ENCODE results near the gene ZFPM1.
"Not testable (repeated sequence)": the region's sequence is repeated elsewhere in the genome, so short reads cannot be mapped to it uniquely, and the experiment has no call there.

ZFPM1 gene

DNA sequence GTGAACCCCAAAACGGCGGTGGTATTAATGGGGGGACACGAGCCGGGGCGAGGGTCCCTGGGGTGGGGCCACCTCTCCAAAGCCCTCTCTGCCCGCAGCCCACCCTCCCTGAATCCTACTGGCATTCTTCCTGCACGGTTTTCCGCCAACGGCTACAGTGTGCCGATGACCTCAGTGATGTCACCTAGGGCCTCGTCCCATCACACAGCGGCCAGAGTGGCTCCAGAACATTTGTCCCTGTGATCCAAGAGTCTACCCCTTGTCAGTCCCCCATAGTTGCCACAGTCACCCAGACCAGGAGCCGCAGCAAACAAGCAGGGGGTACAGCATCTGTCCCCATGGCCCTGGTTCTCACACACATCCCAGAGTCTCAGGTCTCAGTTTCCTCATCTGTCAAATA is 13.9 kb downstream of the ZFPM1 start:
- no peak for TF ChIP-seq ZNF274 (IDR thresholded peaks at IDR 0.05; ENCODE audit: low read depth, low read length)
- H3K4me3 ChIP-seq (ENCODE audit: low read length), result no peak overlapping the region

DNA sequence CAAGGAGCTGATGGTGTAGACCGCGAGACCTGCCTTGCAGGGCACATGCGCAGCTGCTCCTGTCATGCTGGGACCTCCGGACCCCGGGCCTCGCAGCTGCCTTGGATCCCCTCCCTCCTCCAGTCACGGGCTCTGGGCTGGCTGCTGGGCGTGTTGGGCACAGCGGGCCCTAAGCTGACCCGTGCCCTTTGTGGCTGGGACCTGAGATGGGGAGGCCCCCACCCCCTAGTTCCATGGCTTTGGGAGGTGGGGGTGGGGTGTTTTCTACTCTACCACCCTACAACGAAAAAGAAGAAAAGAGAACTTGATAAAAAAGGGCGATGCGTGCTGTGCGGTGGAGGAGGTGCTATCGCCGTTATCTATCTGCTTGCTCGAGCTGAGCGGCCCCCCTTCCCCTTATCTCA is 14.5 kb downstream of the ZFPM1 start:
- no peak for TF ChIP-seq ZNF274 (IDR thresholded peaks at IDR 0.05; ENCODE audit: low read depth, low read length)
- no peak overlapping the region for H3K4me3 ChIP-seq (ENCODE audit: low read length)

DNA sequence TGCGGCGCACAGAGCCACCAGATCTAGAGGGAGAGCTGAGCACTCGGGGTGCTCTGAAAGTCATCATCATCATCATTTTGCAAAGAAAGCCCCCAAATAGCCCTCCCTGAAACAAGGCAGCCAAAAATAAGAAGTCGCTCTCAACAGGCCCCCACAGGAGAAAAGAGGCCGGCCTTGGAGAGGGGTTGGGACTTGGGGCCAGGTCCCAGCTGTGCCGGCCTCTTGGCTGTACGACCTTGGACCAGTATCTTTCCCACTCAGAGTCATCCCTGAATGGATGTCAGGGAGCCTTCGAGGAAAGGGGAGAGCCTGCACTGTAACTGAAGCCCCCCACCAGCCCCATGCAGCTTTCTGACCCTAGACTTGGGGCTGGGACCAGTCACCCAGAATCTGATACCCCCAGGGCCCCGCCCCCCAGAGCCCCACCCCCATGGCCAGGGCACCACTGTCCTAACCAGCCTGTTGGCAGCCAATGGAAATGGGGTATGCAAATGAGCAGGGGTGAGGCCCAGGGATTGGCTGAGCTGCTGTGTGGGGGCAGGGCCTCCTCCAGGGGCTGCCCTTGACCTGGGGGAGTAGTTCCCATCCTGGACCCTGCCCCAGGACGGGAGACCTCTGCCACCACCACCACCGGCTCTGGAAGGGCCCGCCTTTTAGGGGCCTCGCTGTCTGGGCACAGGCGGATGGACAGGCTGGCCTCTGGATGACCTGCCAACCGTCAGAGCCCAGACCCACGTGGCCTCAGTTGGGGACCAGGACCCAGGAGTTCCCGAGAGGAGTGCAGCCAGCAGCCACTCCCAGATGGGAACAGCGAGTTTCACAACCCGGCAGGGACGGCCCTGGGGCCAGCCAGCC is 15.4 kb downstream of the ZFPM1 start:
- no peak for TF ChIP-seq ZNF274 (IDR thresholded peaks at IDR 0.05; ENCODE audit: low read depth, low read length)
- H3K4me3 ChIP-seq (ENCODE audit: low read length), result no peak overlapping the region

DNA sequence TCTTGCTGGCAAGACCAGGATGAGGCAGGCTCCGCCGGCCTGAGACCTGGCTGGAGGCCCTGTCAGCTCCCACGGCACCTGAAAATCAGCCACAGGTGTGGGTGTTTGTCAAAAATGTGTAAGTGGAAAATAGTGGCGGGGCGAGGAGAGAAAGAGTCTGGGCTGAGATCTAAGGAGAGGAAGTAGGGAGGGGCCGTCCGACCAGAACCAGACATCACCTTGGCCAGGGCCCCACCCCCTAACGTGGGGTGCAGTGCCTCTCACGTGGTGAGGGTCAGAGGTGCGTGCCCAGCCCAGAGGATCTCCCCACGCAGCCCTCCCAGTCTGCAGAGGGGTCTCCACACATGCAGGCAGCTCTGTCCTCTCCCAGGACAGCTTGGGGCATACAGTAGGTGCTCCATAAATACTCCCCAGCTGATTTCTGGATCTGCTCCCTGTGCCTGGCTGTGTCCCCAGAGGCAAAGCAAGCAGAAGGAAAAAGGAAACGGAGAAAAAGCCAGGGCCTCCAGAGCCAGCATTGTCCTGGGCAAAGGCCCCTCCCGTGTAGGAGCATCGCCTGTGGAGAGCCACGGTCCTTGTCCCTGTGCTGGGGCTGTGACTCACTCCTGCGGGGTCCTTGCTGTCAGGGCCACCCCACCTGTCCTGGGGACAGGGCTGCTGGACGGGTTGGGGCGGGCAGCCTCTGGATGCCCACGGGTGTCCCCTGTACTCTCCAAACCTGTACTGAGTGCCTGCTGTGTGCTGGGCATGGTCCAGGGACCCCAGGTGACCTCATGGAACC is 16.7 kb downstream of the ZFPM1 start:
- TF ChIP-seq ZNF274 (IDR thresholded peaks at IDR 0.05; ENCODE audit: low read depth, low read length), result no peak
- H3K4me3 ChIP-seq (ENCODE audit: low read length), result no peak overlapping the region

DNA sequence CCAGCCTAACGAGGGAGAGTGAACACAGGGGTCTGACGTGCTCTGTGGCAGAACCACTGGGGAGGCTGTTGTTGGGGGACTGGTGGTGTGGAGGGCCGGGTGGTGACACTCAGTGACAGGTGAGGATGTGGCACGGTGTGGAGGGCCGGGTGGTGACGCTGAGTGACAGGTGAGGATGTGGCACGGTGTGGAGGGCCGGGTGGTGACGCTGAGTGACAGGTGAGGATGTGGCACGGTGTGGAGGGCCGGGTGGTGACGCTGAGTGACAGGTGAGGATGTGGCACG is 17.3 kb downstream of the ZFPM1 start:
- not testable (repeated sequence) for H3K4me3 ChIP-seq (ENCODE audit: low read length)

DNA sequence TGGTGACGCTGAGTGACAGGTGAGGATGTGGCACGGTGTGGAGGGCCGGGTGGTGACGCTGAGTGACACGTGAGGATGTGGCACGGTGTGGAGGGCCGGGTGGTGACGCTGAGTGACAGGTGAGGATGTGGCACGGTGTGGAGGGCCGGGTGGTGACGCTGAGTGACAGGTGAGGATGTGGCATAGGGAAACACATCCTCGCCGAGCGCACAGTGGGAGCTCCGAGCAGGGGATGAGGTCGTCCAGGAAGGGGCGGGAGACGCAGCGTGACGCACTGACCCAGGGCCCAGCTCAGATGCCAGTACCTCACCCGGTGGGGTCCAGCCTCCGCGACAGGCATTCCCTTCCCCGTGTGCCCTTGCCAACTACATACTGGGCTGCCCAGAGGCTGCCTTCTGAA is 17.6 kb downstream of the ZFPM1 start:
- not testable (repeated sequence) for H3K4me3 ChIP-seq (ENCODE audit: low read length)

DNA sequence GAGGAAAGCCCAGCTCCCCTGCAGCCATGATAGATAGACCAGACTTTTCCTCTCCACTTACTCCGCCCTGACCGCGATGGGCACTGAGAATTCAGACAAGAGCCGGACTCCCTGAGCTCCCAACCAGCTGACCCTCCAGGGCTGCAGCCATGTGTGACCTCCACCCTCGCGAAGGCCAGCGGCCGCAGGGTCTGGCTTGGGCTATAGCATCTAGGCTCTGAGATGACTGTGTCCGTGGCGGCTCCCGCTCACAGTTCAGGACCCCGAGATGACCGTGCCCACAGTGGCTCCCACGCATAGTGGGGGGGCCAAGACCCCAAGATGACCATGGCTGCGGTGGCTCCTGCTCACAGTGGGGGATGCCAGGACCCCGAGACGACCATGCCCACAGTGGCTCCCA is 18.0 kb downstream of the ZFPM1 start:
- no peak overlapping the region for H3K4me3 ChIP-seq (ENCODE audit: low read length)
- TF ChIP-seq ZNF274 (IDR thresholded peaks at IDR 0.05; ENCODE audit: low read depth, low read length), result no peak

DNA sequence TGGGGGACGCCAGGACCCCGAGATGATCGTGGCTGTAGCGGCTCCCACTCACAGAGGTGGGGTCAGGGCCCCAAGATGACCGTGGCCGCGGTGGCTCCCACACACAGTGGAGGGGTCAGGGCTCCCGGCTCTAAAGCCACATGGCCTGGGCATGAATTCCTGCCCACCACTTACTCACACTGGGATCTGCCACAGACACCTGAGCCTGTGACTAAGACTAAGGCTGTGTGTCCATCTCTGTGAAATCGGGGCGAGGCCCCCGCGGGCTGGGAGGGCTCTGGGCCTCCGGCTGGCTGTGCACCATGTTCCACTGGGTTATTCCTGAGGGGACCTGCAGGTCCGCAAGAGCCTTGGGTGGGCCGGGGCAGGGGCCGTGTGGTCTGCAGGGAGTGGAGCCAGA is 18.5 kb downstream of the ZFPM1 start:
- TF ChIP-seq ZNF274 (IDR thresholded peaks at IDR 0.05; ENCODE audit: low read depth, low read length), result no peak
- no peak overlapping the region for H3K4me3 ChIP-seq (ENCODE audit: low read length)

DNA sequence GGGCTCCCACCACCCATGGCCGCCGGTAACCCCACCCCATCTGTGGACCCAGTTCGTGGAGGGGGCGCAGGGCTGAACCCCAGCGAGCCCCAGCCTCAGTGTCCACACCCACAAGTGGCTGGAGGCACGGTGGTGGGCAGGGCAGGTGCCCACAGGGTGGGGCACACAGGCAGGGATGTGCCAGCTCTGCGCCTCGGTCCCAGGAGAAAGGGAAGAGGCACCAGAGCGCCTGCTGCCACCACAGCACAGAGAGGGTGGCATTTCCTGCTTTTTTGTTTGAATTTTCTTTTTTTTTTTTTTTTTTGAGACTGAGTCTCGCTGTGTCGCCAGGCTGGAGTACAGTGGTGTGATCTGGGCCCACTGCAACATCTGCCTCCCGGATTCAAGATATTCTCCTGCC is 19.0 kb downstream of the ZFPM1 start:
- TF ChIP-seq ZNF274 (IDR thresholded peaks at IDR 0.05; ENCODE audit: low read depth, low read length), result no peak

DNA sequence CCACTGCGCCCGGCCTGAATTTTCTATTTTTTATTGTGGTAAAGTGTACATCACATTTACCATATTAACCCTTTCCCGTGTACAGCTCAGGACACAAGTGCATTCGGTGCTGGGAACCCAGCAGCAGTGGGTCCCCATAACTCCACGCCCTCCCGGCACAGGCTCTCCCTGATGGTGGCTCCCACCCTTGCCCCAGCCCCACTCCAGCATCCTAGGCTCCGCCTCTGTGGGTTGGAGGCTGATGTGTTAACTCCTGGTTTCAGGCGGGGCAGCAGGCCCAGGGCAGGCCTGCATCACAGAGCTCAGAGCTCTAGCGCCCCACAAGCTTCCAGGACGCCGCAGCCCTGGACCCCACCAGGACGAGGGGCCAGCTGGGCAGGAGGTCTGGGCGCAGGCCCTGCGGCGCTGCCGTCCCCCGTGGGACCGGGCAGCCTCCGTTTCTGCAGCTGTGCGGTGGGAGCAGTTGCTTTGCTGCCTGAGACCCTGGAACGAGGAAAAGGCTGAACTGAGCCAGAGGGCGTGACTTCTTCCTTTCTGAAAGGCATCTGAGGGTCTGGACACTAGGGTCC is 19.6 kb downstream of the ZFPM1 start:
- TF ChIP-seq ZNF274 (IDR thresholded peaks at IDR 0.05; ENCODE audit: low read depth, low read length), result no peak
- H3K4me3 ChIP-seq (ENCODE audit: low read length), result no peak overlapping the region

More for the DNA sequence above, 19.0 kb downstream of the ZFPM1 start:
- no peak overlapping the region for H3K4me3 ChIP-seq (ENCODE audit: low read length)

DNA sequence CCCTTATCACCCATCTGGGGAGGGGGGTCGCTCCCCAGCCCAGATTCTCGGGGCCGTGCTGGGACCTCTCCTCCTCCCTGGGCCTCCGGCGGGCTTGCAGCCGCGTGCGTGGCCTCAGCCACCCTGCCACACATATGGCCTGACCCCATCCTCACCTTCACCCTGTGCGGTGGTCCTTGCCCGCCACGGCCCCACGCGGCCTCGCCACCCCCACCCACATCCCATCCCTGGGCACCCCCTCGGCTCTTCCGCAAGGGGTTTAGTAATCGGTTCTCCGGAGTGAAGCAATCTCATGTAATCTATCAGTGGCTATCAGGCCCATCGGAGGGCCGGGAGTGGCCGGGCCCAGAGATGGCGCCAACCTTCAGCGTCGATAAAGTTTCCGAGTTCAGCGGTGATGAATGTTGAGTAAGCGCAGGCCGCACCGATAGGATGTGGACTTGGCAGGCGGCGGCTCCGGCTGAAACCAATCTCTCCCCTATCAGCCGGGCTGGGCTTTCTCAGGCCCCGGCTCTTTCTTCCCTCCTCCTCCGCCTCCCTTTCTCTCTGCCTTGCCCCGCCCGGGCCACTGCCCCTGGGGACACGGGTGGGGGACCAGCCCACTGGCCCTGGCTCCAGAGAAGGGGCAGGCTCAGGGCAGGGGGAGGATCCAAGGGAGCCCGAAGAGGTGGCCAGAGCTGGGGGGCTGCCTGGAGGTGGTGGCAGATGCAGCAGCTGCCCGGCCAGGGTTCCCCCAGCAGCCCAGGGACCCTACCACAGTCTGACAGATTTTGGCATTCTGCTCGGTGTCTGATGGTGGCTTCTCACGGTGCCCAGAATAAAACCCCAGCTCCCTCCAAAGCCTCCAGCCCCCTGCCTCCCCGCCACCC is 20.8 kb downstream of the ZFPM1 start:
- no peak for TF ChIP-seq ZNF274 (IDR thresholded peaks at IDR 0.05; ENCODE audit: low read depth, low read length)
- H3K4me3 ChIP-seq (ENCODE audit: low read length), result no peak overlapping the region

DNA sequence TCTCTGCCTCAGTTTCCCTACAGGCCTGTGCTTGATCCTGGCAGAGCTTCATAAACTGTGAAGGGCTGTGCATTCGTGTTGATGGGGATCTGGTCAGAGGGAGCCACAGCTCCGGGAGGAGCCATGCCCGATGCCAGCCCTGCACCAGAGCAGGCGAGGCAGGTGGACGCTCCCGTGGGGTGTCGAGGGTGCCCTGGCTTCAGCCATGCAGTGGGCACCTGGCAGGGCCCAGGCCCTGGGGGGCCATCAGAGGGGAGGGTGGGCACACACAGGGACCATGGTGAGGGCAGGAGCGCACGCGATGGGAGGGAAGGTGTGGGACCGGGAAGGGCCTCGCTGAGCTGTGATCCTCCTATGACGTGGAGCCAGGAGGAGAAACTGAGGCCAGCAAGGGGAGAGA is 22.0 kb downstream of the ZFPM1 start:
- no peak overlapping the region for H3K4me3 ChIP-seq (ENCODE audit: low read length)
- no peak for TF ChIP-seq ZNF274 (IDR thresholded peaks at IDR 0.05; ENCODE audit: low read depth, low read length)

DNA sequence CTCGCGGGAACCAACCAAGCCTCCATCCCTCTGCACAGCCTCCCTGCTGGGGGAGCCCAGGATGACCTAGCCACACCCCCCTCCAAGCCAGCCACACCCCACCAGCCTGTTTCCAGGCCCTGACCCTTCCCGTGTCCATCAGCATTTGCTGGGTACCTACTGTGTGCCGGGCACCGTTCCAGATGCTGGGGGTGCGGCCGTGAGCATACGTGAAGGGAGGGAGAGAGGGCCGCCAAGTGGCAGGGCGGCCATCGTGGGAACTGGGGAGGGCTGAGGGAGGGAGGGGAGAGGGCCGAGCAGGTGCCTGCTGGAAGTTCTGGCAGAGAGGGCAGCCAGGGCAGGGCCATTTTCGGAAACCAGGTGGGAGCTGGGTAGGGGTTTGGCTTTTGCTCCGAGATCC is 23.1 kb downstream of the ZFPM1 start:
- no peak for TF ChIP-seq ZNF274 (IDR thresholded peaks at IDR 0.05; ENCODE audit: low read depth, low read length)
- H3K4me3 ChIP-seq (ENCODE audit: low read length), result no peak overlapping the region

DNA sequence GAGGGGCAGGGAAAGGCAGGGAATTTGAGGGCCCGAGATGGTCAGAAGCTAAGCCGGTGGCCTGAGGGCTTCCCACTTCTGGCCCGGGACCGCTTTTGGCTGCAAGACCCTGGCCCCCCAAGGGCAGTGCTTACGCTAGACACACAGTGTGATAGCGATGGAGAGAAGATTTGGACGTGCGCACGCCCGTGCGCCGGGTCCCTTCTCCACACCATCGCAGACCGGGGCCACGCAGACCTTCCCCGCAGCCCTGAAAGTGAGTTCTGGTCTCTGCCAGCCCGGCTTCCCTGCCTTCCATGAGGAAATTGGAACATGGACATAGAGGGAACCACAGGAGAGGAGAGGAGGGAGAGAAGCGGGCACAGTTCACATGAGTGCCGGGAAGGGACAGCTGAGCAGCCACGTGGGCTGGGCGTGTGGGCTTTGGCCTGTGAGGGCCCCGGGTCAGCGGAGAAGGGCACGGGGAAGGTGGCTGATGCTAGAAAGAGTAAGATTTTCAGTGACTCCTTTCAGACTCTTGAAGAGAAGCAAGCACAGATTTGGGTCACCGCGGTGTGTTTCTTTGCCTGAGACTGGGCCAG is 23.8 kb downstream of the ZFPM1 start:
- TF ChIP-seq ZNF274 (IDR thresholded peaks at IDR 0.05; ENCODE audit: low read depth, low read length), result no peak
- H3K4me3 ChIP-seq (ENCODE audit: low read length), result no peak overlapping the region
